SK-N-SH (cell line): ENCODE measurements around the gene UGDH. TPM values are rescaled to one million over a fixed set of nuclear protein-coding genes. Genes with fewer than 3 reads are reported as not detected.

Source experiments
- CTCF ChIA-PET: fragments of 300-600, 350-600 bp; formaldehyde crosslinking; extraction: SDS; loops from one replicate; lab custom pipeline; 2021; lab: Yijun Ruan, JAX
- POLR2A ChIA-PET: fragments of 350-600 bp; sonication (Branson Sonifier 250); formaldehyde crosslinking; extraction: SDS; loops from one replicate; lab custom pipeline; 2020; ENCODE audit warnings: antibody characterized with exemption, inconsistent platforms; lab: Yijun Ruan, JAX
- DNase-seq: peaks from one replicate; pipeline ENCODE4 v3.0.0; 2012
- H2AFZ ChIP-seq: fragments of 200-600 bp; sonication (generic); 2 replicates; pipeline ENCODE4 v1.8.1; 2016; ENCODE audit warnings: antibody characterized with exemption, mild to moderate bottlenecking, low read depth
- H3F3A ChIP-seq: fragments of 200-600 bp; sonication (generic); replicated peaks from 2 replicates; pipeline ENCODE3; 2016; ENCODE audit warnings: antibody characterized with exemption, mild to moderate bottlenecking; ENCODE audit not compliant: insufficient read depth
- H3K27ac ChIP-seq, 2 experiments: fragments of 200-500 bp in 1 of 2; fragments of 200-600 bp in 1 of 2; sonication (Bioruptor generic) in 1 of 2; sonication (generic), shearing (Covaris generic) in 1 of 2; 2 replicates each; pipeline versions ENCODE4 v1.5.1 to v1.6.1; 2014 to 2016; ENCODE audit warnings: low read depth in 2 of 2, inconsistent platforms in 1 of 2, low read length in 1 of 2, mild to moderate bottlenecking in 1 of 2, mixed read lengths in 1 of 2
- H3K27me3 ChIP-seq: fragments of 200-600 bp; sonication (generic), shearing (Covaris generic); 2 replicates; pipeline ENCODE4 v1.6.1; 2016; ENCODE audit warnings: mixed run types; ENCODE audit not compliant: insufficient read depth
- H3K36me3 ChIP-seq, 2 experiments: fragments of 200-500 bp in 1 of 2; fragments of 200-600 bp in 1 of 2; sonication (Bioruptor generic) in 1 of 2; sonication (generic) in 1 of 2; replicated peaks in 1 of 2; 2 replicates each; pipeline versions ENCODE3 to v1.5.1; 2014 to 2016; ENCODE audit warnings: low read length in 1 of 2, mild to moderate bottlenecking in 1 of 2; ENCODE audit not compliant: insufficient read depth in 2 of 2, control insufficient read depth in 1 of 2
- H3K4me1 ChIP-seq, 2 experiments: fragments of 200-500 bp in 1 of 2; fragments of 200-600 bp in 1 of 2; sonication (Bioruptor generic) in 1 of 2; sonication (generic), shearing (Covaris generic) in 1 of 2; 2 replicates each; pipeline versions ENCODE4 v1.5.1 to v1.6.1; 2014 to 2016; ENCODE audit warnings: low read depth in 1 of 2, low read length in 1 of 2, mixed run types in 1 of 2; ENCODE audit not compliant: insufficient read depth in 2 of 2, control insufficient read depth in 1 of 2
- H3K4me2 ChIP-seq: fragments of 200-600 bp; sonication (generic), shearing (Covaris generic); 2 replicates; pipeline ENCODE4 v1.6.1; 2017; ENCODE audit warnings: mixed run types
- H3K4me3 ChIP-seq, 2 experiments: fragments of 200-500 bp in 1 of 2; fragments of 200-600 bp in 1 of 2; sonication (Bioruptor generic) in 1 of 2; sonication (generic), shearing (Covaris generic) in 1 of 2; 2 replicates each; pipeline versions ENCODE4 v1.5.1 to v1.8.1; 2014 to 2016; ENCODE audit warnings: low read depth in 2 of 2, inconsistent platforms in 1 of 2, low read length in 1 of 2, mild to moderate bottlenecking in 1 of 2, mixed read lengths in 1 of 2, moderate library complexity in 1 of 2
- H3K79me2 ChIP-seq: fragments of 200-600 bp; sonication (generic); 2 replicates; pipeline ENCODE4 v1.8.1; 2017; ENCODE audit warnings: mild to moderate bottlenecking; ENCODE audit not compliant: insufficient read depth
- H3K9ac ChIP-seq: fragments of 200-600 bp; sonication (generic); 2 replicates; pipeline ENCODE4 v1.6.1; 2017; ENCODE audit warnings: mixed run types
- H3K9me2 ChIP-seq: fragments of 200-600 bp; sonication (generic); 2 replicates; pipeline ENCODE4 v1.6.1; 2017; ENCODE audit warnings: mixed run types
- H3K9me3 ChIP-seq: fragments of 200-600 bp; sonication (generic); 2 replicates; pipeline ENCODE4 v1.6.1; 2017; ENCODE audit warnings: mixed run types, mild to moderate bottlenecking, moderate library complexity
- H4K20me1 ChIP-seq: fragments of 200-600 bp; sonication (generic); 2 replicates; pipeline ENCODE4 v1.6.1; 2017; ENCODE audit warnings: mild to moderate bottlenecking, mixed run types; ENCODE audit not compliant: insufficient read depth
- EZH2phosphoT487 ChIP-seq: fragments of 200-600 bp; sonication (generic); IDR thresholded peaks from 2 replicates; pipeline ENCODE4 v1.6.1; 2017; ENCODE audit warnings: low read depth, mixed run types, mild to moderate bottlenecking, antibody characterized with exemption, moderate library complexity, borderline replicate concordance
- GATA2 ChIP-seq: sonication (generic); formaldehyde crosslinking; IDR thresholded peaks from 2 replicates; pipeline ENCODE4 v1.5.0; 2020; ENCODE audit warnings: mild to moderate bottlenecking, missing genetic modification reagents
- NFIC ChIP-seq: IDR thresholded peaks from 2 replicates; pipeline ENCODE4 v1.4.0; 2012; ENCODE audit warnings: borderline replicate concordance
- NRF1 ChIP-seq: IDR thresholded peaks from 2 replicates; pipeline ENCODE4 v1.6.1; 2012; ENCODE audit warnings: low read depth, mild to moderate bottlenecking, low read length
- PBX3 ChIP-seq: IDR thresholded peaks from 2 replicates; pipeline ENCODE4; 2012
- REST ChIP-seq: IDR thresholded peaks from 2 replicates; pipeline ENCODE4 v1.6.1; 2012; ENCODE audit warnings: mild to moderate bottlenecking, low read depth, low read length, moderate library complexity
- SIN3A ChIP-seq: IDR thresholded peaks from 2 replicates; pipeline ENCODE4 v1.6.1; 2012; ENCODE audit warnings: low read depth, mild to moderate bottlenecking, low read length, moderate library complexity, borderline replicate concordance
- USF2 ChIP-seq: fragments of 150-350 bp; IDR thresholded peaks from 2 replicates; pipeline ENCODE4 v1.6.1; 2017; ENCODE audit warnings: antibody characterized with exemption, low read length, low read depth, borderline replicate concordance
- WGBS: methylation state at CpG from one replicate; pipeline ENCODE4 v1.1.6; 2017; ENCODE audit warnings: low lambda C conversion rate; 5-methylcytosine and 5-hydroxymethylcytosine counted together
- polyA plus RNA-seq, 3 experiments: library from polyadenylated mRNA; depleted of rRNA; stranded (reverse); fragments of >200 nt; gene quantifications; 2 replicates each; pipeline ENCODE4 v1.2.3, GENCODE V29; 2012

The UGDH gene
- polyA plus RNA-seq, 1 of the 3 experiments (the other 2 are of a cell fraction): 41.6 TPM

GRCh38 chr4:39569209-39569608 lies 42.0 kb upstream of the UGDH start:
- Histone ChIP-seq H3K9me3 (no peaks in the 10 kb centered on the region), H2AFZ (no peak overlapping the region), H3F3A (peaks cover 24% of the 10 kb centered on the region), H3K27me3 (no peaks in the 10 kb centered on the region), H3K36me3 (peaks cover 0 to 8% of the 10 kb centered on the region in 2 experiments), H3K9me2 (no peaks in the 10 kb centered on the region), H3K4me2 (no peak overlapping the region), H3K9ac (no peak overlapping the region), H3K4me1 (no peaks in the 10 kb centered on the region), H3K27ac (no peak overlapping the region), H3K79me2 (no peaks in the 10 kb centered on the region), H3K4me3 (no peak overlapping the region), H4K20me1 (no peaks in the 10 kb centered on the region)
- no peak for DNase-seq
- CTCF ChIA-PET: interaction anchor here (0.6 to 1.1 kb wide), 2 partner anchors 11 to 16 kb away, joined by 3 read pairs; no protein-coding TSS in a partner anchor
- TF ChIP-seq EZH2phosphoT487 (no peak), SIN3A (no peak)
- POLR2A ChIA-PET: interaction anchor here (1.0 kb wide), 1 partner anchor 10 kb away, joined by 3 read pairs; no protein-coding TSS in a partner anchor
- WGBS: 98% methylated on average over 4 of the region's 4 CpGs

- TF ChIP-seq GATA2 (no peak), REST (no peak), NRF1 (no peak), NFIC (no peak), USF2 (no peak), PBX3 (no peak)
- H3K9me2 ChIP-seq: no peaks in the 10 kb centered on the region
- ChIA-PET CTCF (interaction anchor here (0.6 to 1.1 kb wide), 2 partner anchors 10 to 16 kb away, joined by 3 read pairs; no protein-coding TSS in a partner anchor), POLR2A (interaction anchor here (1.0 kb wide), 1 partner anchor 9 kb away, joined by 3 read pairs; no protein-coding TSS in a partner anchor)
- H3K9ac ChIP-seq: no peak overlapping the region
- 76% methylated on average over 3 of the region's 3 CpGs for WGBS
- peaks cover 23% of the 10 kb centered on the region for H3F3A ChIP-seq
- H3K27ac ChIP-seq: no peak overlapping the region
- no peaks in the 10 kb centered on the region for H3K27me3 ChIP-seq
- H3K4me2 ChIP-seq: no peak overlapping the region
- peaks cover 0 to 12% of the 10 kb centered on the region in 2 experiments for H3K36me3 ChIP-seq
- no peak for DNase-seq
- H3K79me2 ChIP-seq: no peaks in the 10 kb centered on the region
- H3K4me1 ChIP-seq: no peaks in the 10 kb centered on the region
- H3K4me3 ChIP-seq: no peak overlapping the region
- H4K20me1 ChIP-seq: no peaks in the 10 kb centered on the region
- no peaks in the 10 kb centered on the region for H3K9me3 ChIP-seq
- H2AFZ ChIP-seq: no peak overlapping the region
Observed at GRCh38 chr4:39568805-39569204, 41.6 kb upstream of the UGDH start.
